ENCODE results near the gene PID1.

DNA sequence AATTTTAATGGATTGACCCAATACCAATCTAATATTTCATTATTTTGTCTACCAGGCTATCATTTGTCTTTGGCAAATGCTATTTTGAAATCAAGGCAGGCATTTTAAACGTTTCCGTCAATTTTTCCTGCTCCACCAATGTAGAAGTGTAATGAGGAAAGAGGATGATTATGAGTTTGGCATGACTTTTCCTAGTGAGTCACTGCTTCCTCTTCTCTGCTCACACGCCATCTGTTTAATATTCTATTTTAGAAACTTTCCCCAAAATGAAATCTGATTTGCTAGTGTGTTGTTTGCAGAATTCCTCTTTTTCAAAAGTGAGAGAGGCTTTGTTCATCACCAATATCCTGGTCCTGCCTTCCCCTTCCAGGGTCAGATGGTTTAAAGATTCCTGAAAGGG is 42.5 kb upstream of the PID1 start:
- TF ChIP-seq, protein P1, sequence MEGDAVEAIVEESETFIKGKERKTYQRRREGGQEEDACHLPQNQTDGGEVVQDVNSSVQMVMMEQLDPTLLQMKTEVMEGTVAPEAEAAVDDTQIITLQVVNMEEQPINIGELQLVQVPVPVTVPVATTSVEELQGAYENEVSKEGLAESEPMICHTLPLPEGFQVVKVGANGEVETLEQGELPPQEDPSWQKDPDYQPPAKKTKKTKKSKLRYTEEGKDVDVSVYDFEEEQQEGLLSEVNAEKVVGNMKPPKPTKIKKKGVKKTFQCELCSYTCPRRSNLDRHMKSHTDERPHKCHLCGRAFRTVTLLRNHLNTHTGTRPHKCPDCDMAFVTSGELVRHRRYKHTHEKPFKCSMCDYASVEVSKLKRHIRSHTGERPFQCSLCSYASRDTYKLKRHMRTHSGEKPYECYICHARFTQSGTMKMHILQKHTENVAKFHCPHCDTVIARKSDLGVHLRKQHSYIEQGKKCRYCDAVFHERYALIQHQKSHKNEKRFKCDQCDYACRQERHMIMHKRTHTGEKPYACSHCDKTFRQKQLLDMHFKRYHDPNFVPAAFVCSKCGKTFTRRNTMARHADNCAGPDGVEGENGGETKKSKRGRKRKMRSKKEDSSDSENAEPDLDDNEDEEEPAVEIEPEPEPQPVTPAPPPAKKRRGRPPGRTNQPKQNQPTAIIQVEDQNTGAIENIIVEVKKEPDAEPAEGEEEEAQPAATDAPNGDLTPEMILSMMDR (IDR thresholded peaks at IDR 0.05) = no peak
- TF ChIP-seq POLR2A (IDR thresholded peaks at IDR 0.05) = no peak
